ENCODE measurements around the gene TMX3.

The TMX3 gene

GRCh38 chr18:68707646-68708045 lies 7.3 kb downstream of the TMX3 start:
- no peak for DNase-seq (ENCODE audit: low read depth)

GRCh38 chr18:68705119-68705518 lies 9.8 kb downstream of the TMX3 start:
- no peak for DNase-seq (ENCODE audit: low read depth)

- no peak for DNase-seq (ENCODE audit: low read depth)
Measured at GRCh38 chr18:68703326-68703725, 11.6 kb downstream of the TMX3 start.

GRCh38 chr18:68701353-68701752 lies 13.6 kb downstream of the TMX3 start:
- no peak for DNase-seq (ENCODE audit: low read depth)

GRCh38 chr18:68699043-68699442 lies 15.9 kb downstream of the TMX3 start:
- no peak for DNase-seq (ENCODE audit: low read depth)

- no peak for DNase-seq (ENCODE audit: low read depth)
Measured at GRCh38 chr18:68696937-68697336, 18.0 kb downstream of the TMX3 start.

GRCh38 chr18:68694316-68694715 lies 20.6 kb downstream of the TMX3 start:
- no peak for DNase-seq (ENCODE audit: low read depth)

- DNase-seq (ENCODE audit: low read depth), result no peak
Measured at GRCh38 chr18:68693091-68693815, 21.7 kb downstream of the TMX3 start.

GRCh38 chr18:68679528-68679927 lies 35.4 kb downstream of the TMX3 start:
- DNase-seq (ENCODE audit: low read depth), result no peak

- DNase-seq (ENCODE audit: low read depth), result no peak
Measured at GRCh38 chr18:68676913-68677312, 38.0 kb downstream of the TMX3 start.

- DNase-seq (ENCODE audit: low read depth), result no peak
Measured at GRCh38 chr18:68667121-68667520, 47.8 kb downstream of the TMX3 start.

- no peak for DNase-seq (ENCODE audit: low read depth)
Measured at GRCh38 chr18:68666381-68666780, 48.5 kb downstream of the TMX3 start.

GRCh38 chr18:68665628-68666027 lies 49.3 kb downstream of the TMX3 start:
- no peak for DNase-seq (ENCODE audit: low read depth)

- no peak for DNase-seq (ENCODE audit: low read depth)
Measured at GRCh38 chr18:68662754-68663153, 52.2 kb downstream of the TMX3 start.

GRCh38 chr18:68660354-68661183 lies 54.3 kb downstream of the TMX3 start:
- no peak for DNase-seq (ENCODE audit: low read depth)

GRCh38 chr18:68648191-68648590 lies 66.7 kb downstream of the TMX3 start:
- DNase-seq (ENCODE audit: low read depth), result no peak

GRCh38 chr18:68642003-68642402 lies 72.9 kb downstream of the TMX3 start:
- DNase-seq (ENCODE audit: low read depth), result no peak

- DNase-seq (ENCODE audit: low read depth), result no peak
Measured at GRCh38 chr18:68640861-68641260, 74.0 kb downstream of the TMX3 start.

- no peak for DNase-seq (ENCODE audit: low read depth)
Measured at GRCh38 chr18:68638613-68639012, 76.3 kb downstream of the TMX3 start.

- no peak for DNase-seq (ENCODE audit: low read depth)
Measured at GRCh38 chr18:68627812-68628211, 87.1 kb downstream of the TMX3 start.
